ENCODE results near the gene UBE2O. TPM values are rescaled to one million over a fixed set of nuclear protein-coding genes. Genes with fewer than 3 reads are reported as not detected.

Gene UBE2O
- polyA plus RNA-seq, 1 of the 3 experiments (the other 2 are of a cell fraction): 25.4 TPM

GRCh38 chr17:76478730-76479514 lies 26.0 kb upstream of the UBE2O start:
- no peaks in the 10 kb centered on the region for H3K9me3 ChIP-seq
- no peaks in the 10 kb centered on the region for H3K27me3 ChIP-seq (ENCODE audit: insufficient read depth)
- H4K20me1 ChIP-seq (ENCODE audit: insufficient read depth): no peaks in the 10 kb centered on the region
- H3K27ac ChIP-seq (ENCODE audit: low read depth in 2 of 2, low read length in 1 of 2): no peak overlapping the region
- H3K9me2 ChIP-seq: no peaks in the 10 kb centered on the region
- no peak overlapping the region for H3K9ac ChIP-seq
- no peak for DNase-seq
- H2AFZ ChIP-seq (ENCODE audit: low read depth): no peak overlapping the region
- no peak overlapping the region for H3K4me3 ChIP-seq (ENCODE audit: low read depth in 2 of 2, low read length in 1 of 2)
- 90% methylated on average over 36 of the region's 37 CpGs for WGBS (ENCODE audit: low lambda C conversion rate)
- TF ChIP-seq MXI1 (IDR thresholded peaks at IDR 0.05; ENCODE audit: low read depth, low read length) (no peak), EZH2phosphoT487 (IDR thresholded peaks at IDR 0.05; ENCODE audit: borderline replicate concordance, low read depth) (no peak), RCOR1 (IDR thresholded peaks at IDR 0.05; ENCODE audit: low read length) (no peak), RFX5 (IDR thresholded peaks at IDR 0.05; ENCODE audit: low read length) (no peak), SIN3A (IDR thresholded peaks at IDR 0.05; ENCODE audit: borderline replicate concordance, low read depth, low read length) (no peak), CHD2 (IDR thresholded peaks at IDR 0.05; ENCODE audit: low read length, partially characterized antibody) (no peak), SMC3 (IDR thresholded peaks at IDR 0.05; ENCODE audit: low read depth, low read length) (no peak), GABPA (IDR thresholded peaks at IDR 0.05; ENCODE audit: low read depth) (no peak)
- TF ChIP-seq, protein P1, sequence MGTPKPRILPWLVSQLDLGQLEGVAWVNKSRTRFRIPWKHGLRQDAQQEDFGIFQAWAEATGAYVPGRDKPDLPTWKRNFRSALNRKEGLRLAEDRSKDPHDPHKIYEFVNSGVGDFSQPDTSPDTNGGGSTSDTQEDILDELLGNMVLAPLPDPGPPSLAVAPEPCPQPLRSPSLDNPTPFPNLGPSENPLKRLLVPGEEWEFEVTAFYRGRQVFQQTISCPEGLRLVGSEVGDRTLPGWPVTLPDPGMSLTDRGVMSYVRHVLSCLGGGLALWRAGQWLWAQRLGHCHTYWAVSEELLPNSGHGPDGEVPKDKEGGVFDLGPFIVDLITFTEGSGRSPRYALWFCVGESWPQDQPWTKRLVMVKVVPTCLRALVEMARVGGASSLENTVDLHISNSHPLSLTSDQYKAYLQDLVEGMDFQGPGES (IDR thresholded peaks at IDR 0.05; ENCODE audit: low read depth, low read length): no peak
- TF ChIP-seq, protein P2, sequence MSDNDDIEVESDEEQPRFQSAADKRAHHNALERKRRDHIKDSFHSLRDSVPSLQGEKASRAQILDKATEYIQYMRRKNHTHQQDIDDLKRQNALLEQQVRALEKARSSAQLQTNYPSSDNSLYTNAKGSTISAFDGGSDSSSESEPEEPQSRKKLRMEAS (IDR thresholded peaks at IDR 0.05; ENCODE audit: low read depth): no peak
- TF ChIP-seq, protein P3, sequence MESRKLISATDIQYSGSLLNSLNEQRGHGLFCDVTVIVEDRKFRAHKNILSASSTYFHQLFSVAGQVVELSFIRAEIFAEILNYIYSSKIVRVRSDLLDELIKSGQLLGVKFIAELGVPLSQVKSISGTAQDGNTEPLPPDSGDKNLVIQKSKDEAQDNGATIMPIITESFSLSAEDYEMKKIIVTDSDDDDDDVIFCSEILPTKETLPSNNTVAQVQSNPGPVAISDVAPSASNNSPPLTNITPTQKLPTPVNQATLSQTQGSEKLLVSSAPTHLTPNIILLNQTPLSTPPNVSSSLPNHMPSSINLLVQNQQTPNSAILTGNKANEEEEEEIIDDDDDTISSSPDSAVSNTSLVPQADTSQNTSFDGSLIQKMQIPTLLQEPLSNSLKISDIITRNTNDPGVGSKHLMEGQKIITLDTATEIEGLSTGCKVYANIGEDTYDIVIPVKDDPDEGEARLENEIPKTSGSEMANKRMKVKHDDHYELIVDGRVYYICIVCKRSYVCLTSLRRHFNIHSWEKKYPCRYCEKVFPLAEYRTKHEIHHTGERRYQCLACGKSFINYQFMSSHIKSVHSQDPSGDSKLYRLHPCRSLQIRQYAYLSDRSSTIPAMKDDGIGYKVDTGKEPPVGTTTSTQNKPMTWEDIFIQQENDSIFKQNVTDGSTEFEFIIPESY (IDR thresholded peaks at IDR 0.05; ENCODE audit: borderline replicate concordance, low read depth): no peak
- H3K79me2 ChIP-seq (ENCODE audit: insufficient read depth): no peaks in the 10 kb centered on the region
- no peaks in the 10 kb centered on the region for H3K4me1 ChIP-seq (ENCODE audit: control insufficient read depth in 1 of 2, insufficient read depth in 2 of 2, low read depth in 1 of 2, low read length in 1 of 2)
- no peaks in the 10 kb centered on the region for H3F3A ChIP-seq (replicated peaks; ENCODE audit: insufficient read depth)
- ChIA-PET CTCF (interaction anchor here (0.6 to 56.8 kb wide), 5 partner anchors 3 to 70 kb away, joined by 3 to 1687 read pairs (median 5); partner anchors contain the start of genes AANAT, RHBDF2 and UBE2O), POLR2A (no interaction called here)
- H3K36me3 ChIP-seq (replicated peaks in 1 of 2; ENCODE audit: control insufficient read depth in 1 of 2, insufficient read depth in 2 of 2, low read length in 1 of 2): peaks cover 0 to 2% of the 10 kb centered on the region in 2 experiments
- no peak overlapping the region for H3K4me2 ChIP-seq

DNA sequence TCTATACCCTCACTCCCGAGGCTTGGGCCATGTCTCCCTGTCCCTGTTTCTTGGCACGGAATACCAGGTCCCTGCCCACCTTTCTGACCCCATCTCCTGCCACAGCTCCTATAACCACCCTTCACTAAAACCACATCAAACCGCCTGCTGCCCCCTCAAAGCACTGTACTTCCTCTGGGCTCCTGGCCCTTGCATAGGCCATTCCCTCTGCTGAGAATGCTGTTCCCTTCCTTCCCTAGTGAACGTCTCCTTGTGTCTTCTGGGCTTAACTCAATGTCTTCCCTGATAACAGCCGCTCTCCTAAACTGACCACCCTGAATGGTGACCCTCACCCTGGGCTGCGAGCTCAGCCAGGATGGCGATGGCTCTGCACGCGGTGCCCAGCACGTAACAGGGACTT lies 25.1 kb upstream of the UBE2O start:
- Histone ChIP-seq H3K9me3 (no peaks in the 10 kb centered on the region), H3K9me2 (no peaks in the 10 kb centered on the region), H3K4me2 (no peak overlapping the region), H3K9ac (no peak overlapping the region), H3K27me3 (ENCODE audit: insufficient read depth) (no peaks in the 10 kb centered on the region), H3K4me3 (ENCODE audit: low read depth in 2 of 2, low read length in 1 of 2) (no peak overlapping the region), H2AFZ (ENCODE audit: low read depth) (no peak overlapping the region), H3K27ac (ENCODE audit: low read depth in 2 of 2, low read length in 1 of 2) (no peak overlapping the region), H3K4me1 (ENCODE audit: control insufficient read depth in 1 of 2, insufficient read depth in 2 of 2, low read depth in 1 of 2, low read length in 1 of 2) (no peaks in the 10 kb centered on the region), H4K20me1 (ENCODE audit: insufficient read depth) (no peaks in the 10 kb centered on the region), H3K36me3 (replicated peaks in 1 of 2; ENCODE audit: control insufficient read depth in 1 of 2, insufficient read depth in 2 of 2, low read length in 1 of 2) (peaks cover 0 to 6% of the 10 kb centered on the region in 2 experiments), H3F3A (replicated peaks; ENCODE audit: insufficient read depth) (no peaks in the 10 kb centered on the region), H3K79me2 (ENCODE audit: insufficient read depth) (no peaks in the 10 kb centered on the region)
- ChIA-PET POLR2A (no interaction called here), CTCF (interaction anchor here (0.6 to 56.8 kb wide), 7 partner anchors 2 to 146 kb away, joined by 3 to 1687 read pairs (median 5); partner anchors contain the start of genes AANAT, RHBDF2 and UBE2O)
- no peak for DNase-seq
- WGBS (ENCODE audit: low lambda C conversion rate): 95% methylated on average over 10 of the region's 10 CpGs
- TF ChIP-seq TEAD4 (IDR thresholded peaks at IDR 0.05; ENCODE audit: borderline replicate concordance, insufficient read depth) (no peak), MXI1 (IDR thresholded peaks at IDR 0.05; ENCODE audit: low read depth, low read length) (no peak), NRF1 (IDR thresholded peaks at IDR 0.05; ENCODE audit: low read depth, low read length) (no peak), FOXM1 (IDR thresholded peaks at IDR 0.05; ENCODE audit: low read depth) (no peak), TAF1 (IDR thresholded peaks at IDR 0.05; ENCODE audit: borderline replicate concordance, low read depth, low read length) (no peak), GATA2 (CRISPR knock-in tag; IDR thresholded peaks at IDR 0.05) (no peak), RAD21 (IDR thresholded peaks at IDR 0.05; ENCODE audit: low read length) (no peak), USF1 (IDR thresholded peaks at IDR 0.05; ENCODE audit: borderline replicate concordance, low read depth) (no peak), USF2 (IDR thresholded peaks at IDR 0.05; ENCODE audit: borderline replicate concordance, low read depth, low read length) (no peak)
- TF ChIP-seq, protein P2 (IDR thresholded peaks at IDR 0.05; ENCODE audit: low read depth): no peak
- TF ChIP-seq, protein P4, sequence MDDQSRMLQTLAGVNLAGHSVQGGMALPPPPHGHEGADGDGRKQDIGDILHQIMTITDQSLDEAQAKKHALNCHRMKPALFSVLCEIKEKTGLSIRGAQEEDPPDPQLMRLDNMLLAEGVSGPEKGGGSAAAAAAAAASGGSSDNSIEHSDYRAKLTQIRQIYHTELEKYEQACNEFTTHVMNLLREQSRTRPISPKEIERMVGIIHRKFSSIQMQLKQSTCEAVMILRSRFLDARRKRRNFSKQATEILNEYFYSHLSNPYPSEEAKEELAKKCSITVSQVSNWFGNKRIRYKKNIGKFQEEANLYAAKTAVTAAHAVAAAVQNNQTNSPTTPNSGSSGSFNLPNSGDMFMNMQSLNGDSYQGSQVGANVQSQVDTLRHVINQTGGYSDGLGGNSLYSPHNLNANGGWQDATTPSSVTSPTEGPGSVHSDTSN (IDR thresholded peaks at IDR 0.05): no peak

Data from SK-N-SH (cell line).